H1 (cell line): Measurements from ENCODE around the gene SLC66A2. TPM values are rescaled to one million over a fixed set of nuclear protein-coding genes. Genes with fewer than 3 reads are reported as not detected.

Source experiments
- CTCF ChIA-PET: fragments of 300-600 bp; sonication (Branson Sonifier 250); formaldehyde crosslinking; loops from one replicate; lab custom pipeline; 2021; ENCODE audit not compliant: partially characterized antibody; lab: Charles Lee
- POLR2A ChIA-PET: fragments of 300-600 bp; sonication (Branson Sonifier 250); formaldehyde crosslinking; loops from one replicate; lab custom pipeline; 2021; ENCODE audit warnings: inconsistent platforms; ENCODE audit not compliant: partially characterized antibody; lab: Charles Lee
- DNase-seq, 2 experiments: peaks; one replicate each; pipeline versions ENCODE4 v3.0.0 to v3.0.0-alpha.2; 2010 to 2022; ENCODE audit warnings: low spot score in 2 of 2, low read depth in 1 of 2, mixed read lengths in 1 of 2
- FAIRE-seq: peaks from 2 replicates; lab custom pipeline; 2011; peaks lifted over from hg19 to GRCh38; lab: Jason Lieb, UNC
- H2AFZ ChIP-seq: 2 replicates; pipeline ENCODE4 v1.8.1; 2012; ENCODE audit warnings: low read length, inconsistent platforms
- H2AK5ac ChIP-seq: 2 replicates; pipeline ENCODE4 v1.6.1; 2013; ENCODE audit warnings: low read depth, low read length
- H2BK120ac ChIP-seq: replicated peaks from 2 replicates; pipeline ENCODE3; 2013; ENCODE audit warnings: low read depth, low read length, inconsistent platforms
- H2BK12ac ChIP-seq: 2 replicates; pipeline ENCODE4 v1.6.1; 2013; ENCODE audit warnings: low read depth, low read length
- H2BK15ac ChIP-seq: 2 replicates; pipeline ENCODE4 v1.6.1; 2013; ENCODE audit warnings: low read length
- H2BK20ac ChIP-seq: 2 replicates; pipeline ENCODE4 v1.6.1; 2013; ENCODE audit warnings: low read length
- H2BK5ac ChIP-seq: 2 replicates; pipeline ENCODE4 v1.6.1; 2013; ENCODE audit warnings: low read depth, low read length
- H3K14ac ChIP-seq: 2 replicates; pipeline ENCODE4 v1.6.1; 2013; ENCODE audit warnings: inconsistent platforms; ENCODE audit not compliant: insufficient read length
- H3K18ac ChIP-seq: 2 replicates; pipeline ENCODE4 v1.6.1; 2013; ENCODE audit warnings: low read length; ENCODE audit errors: extremely low read depth
- H3K23ac ChIP-seq: 2 replicates; pipeline ENCODE4 v1.6.1; 2013; ENCODE audit warnings: inconsistent platforms; ENCODE audit not compliant: insufficient read length
- H3K23me2 ChIP-seq: 2 replicates; pipeline ENCODE4 v1.6.1; 2013; ENCODE audit warnings: low read depth, low read length
- H3K27ac ChIP-seq: 2 replicates; pipeline ENCODE4 v1.6.1; 2011; ENCODE audit warnings: low read depth, low read length, inconsistent platforms
- H3K27me3 ChIP-seq, 4 experiments: replicated peaks in 1 of 4; 1 replicate in 1 of 4; 2 replicates in 3 of 4; pipeline versions ENCODE4 v1.6.1 to v1.8.1; 2011 to 2013; ENCODE audit warnings: low read length in 3 of 4, mild to moderate bottlenecking in 3 of 4, inconsistent platforms in 2 of 4, mixed read lengths in 2 of 4, moderate library complexity in 1 of 4; ENCODE audit not compliant: control insufficient read depth in 3 of 4, insufficient read depth in 3 of 4; ENCODE audit errors: extremely low read depth in 1 of 4
- H3K36me3 ChIP-seq, 4 experiments: 2 replicates each; pipeline versions ENCODE4 v1.6.1 to v1.8.1; 2011 to 2013; ENCODE audit warnings: mild to moderate bottlenecking in 4 of 4, low read length in 3 of 4, moderate library complexity in 2 of 4, control low read depth in 1 of 4, inconsistent platforms in 1 of 4; ENCODE audit not compliant: insufficient read depth in 4 of 4, control insufficient read depth in 2 of 4
- H3K4ac ChIP-seq: replicated peaks from 2 replicates; pipeline ENCODE3; 2013; ENCODE audit warnings: low read length, low read depth, mixed read lengths, inconsistent platforms; ENCODE audit not compliant: insufficient read length
- H3K4me1 ChIP-seq, 4 experiments: replicated peaks in 1 of 4; 1 replicate in 1 of 4; 2 replicates in 3 of 4; pipeline versions ENCODE4 v1.6.1 to v1.8.1; 2011 to 2013; ENCODE audit warnings: low read length in 3 of 4, inconsistent platforms in 2 of 4, mixed read lengths in 1 of 4; ENCODE audit not compliant: insufficient read depth in 4 of 4, control insufficient read depth in 3 of 4
- H3K4me2 ChIP-seq, 2 experiments: 2 replicates each; pipeline versions ENCODE4 v1.6.1 to v1.8.1; 2011 to 2013; ENCODE audit warnings: low read depth in 2 of 2, low read length in 2 of 2, control low read depth in 1 of 2, inconsistent platforms in 1 of 2, mild to moderate bottlenecking in 1 of 2; ENCODE audit not compliant: insufficient read depth in 1 of 2
- H3K4me3 ChIP-seq, 4 experiments: fragments of 200-600, 300-600 bp in 1 of 4; sonication (generic), shearing (Covaris generic), sonication (Bioruptor Twin) in 1 of 4; 2 replicates each; pipeline versions ENCODE4 v1.5.1 to v1.8.1; 2011 to 2016; ENCODE audit warnings: low read length in 4 of 4, low read depth in 3 of 4, control low read depth in 2 of 4, inconsistent platforms in 2 of 4, mild to moderate bottlenecking in 2 of 4, mixed read lengths in 1 of 4, moderate library complexity in 1 of 4; ENCODE audit not compliant: insufficient read depth in 2 of 4; ENCODE audit errors: extremely low read depth in 1 of 4
- H3K56ac ChIP-seq: replicated peaks from 2 replicates; pipeline ENCODE3; 2013; ENCODE audit warnings: low read depth, mild to moderate bottlenecking, mixed read lengths, low read length, inconsistent platforms; ENCODE audit not compliant: insufficient read length
- H3K79me1 ChIP-seq: 2 replicates; pipeline ENCODE4 v1.6.1; 2013; ENCODE audit warnings: low read depth, low read length, control low read depth
- H3K79me2 ChIP-seq, 2 experiments: 2 replicates each; pipeline versions ENCODE4 v1.6.1 to v1.8.1; 2012 to 2013; ENCODE audit warnings: low read length in 2 of 2, mild to moderate bottlenecking in 2 of 2, inconsistent platforms in 1 of 2; ENCODE audit not compliant: insufficient read depth in 2 of 2, control insufficient read depth in 1 of 2
- H3K9ac ChIP-seq, 4 experiments: replicated peaks in 1 of 4; 1 replicate in 1 of 4; 2 replicates in 3 of 4; pipeline versions ENCODE4 v1.6.1 to v1.8.1; 2011 to 2013; ENCODE audit warnings: low read depth in 3 of 4, low read length in 3 of 4, control low read depth in 2 of 4, mild to moderate bottlenecking in 2 of 4, moderate library complexity in 2 of 4, inconsistent platforms in 1 of 4; ENCODE audit errors: extremely low read depth in 1 of 4
- H3K9me3 ChIP-seq, 2 experiments: 2 replicates each; pipeline versions ENCODE4 v1.6.1 to v1.8.1; 2012 to 2013; ENCODE audit warnings: mild to moderate bottlenecking in 2 of 2, moderate library complexity in 2 of 2, control low read depth in 1 of 2, inconsistent platforms in 1 of 2, low read depth in 1 of 2, low read length in 1 of 2, mixed read lengths in 1 of 2; ENCODE audit not compliant: insufficient read depth in 2 of 2
- H4K20me1 ChIP-seq, 2 experiments: replicated peaks in 1 of 2; 2 replicates each; pipeline versions ENCODE3 to v1.8.1; 2011 to 2013; ENCODE audit warnings: inconsistent platforms in 2 of 2, low read length in 2 of 2, mild to moderate bottlenecking in 1 of 2; ENCODE audit not compliant: insufficient read depth in 2 of 2, control insufficient read depth in 1 of 2
- H4K5ac ChIP-seq: 2 replicates; pipeline ENCODE4 v1.6.1; 2013; ENCODE audit warnings: low read length, low read depth, mixed read lengths, inconsistent platforms; ENCODE audit not compliant: insufficient read length
- H4K8ac ChIP-seq: 2 replicates; pipeline ENCODE4 v1.8.0; 2013; ENCODE audit warnings: mild to moderate bottlenecking, moderate library complexity, low read length, inconsistent platforms; ENCODE audit not compliant: insufficient read depth; ENCODE audit errors: extremely low read depth
- H4K91ac ChIP-seq: replicated peaks from 2 replicates; pipeline ENCODE3; 2013; ENCODE audit warnings: low read length, mixed read lengths, inconsistent platforms; ENCODE audit not compliant: insufficient read length
- NRF1 ChIP-seq: IDR thresholded peaks from 2 replicates; pipeline ENCODE4 v1.6.1; 2011; ENCODE audit warnings: mild to moderate bottlenecking, low read depth, low read length, improper control_type of control experiment
- PHF8 ChIP-seq: fragments of 200-600 bp; sonication (generic); conservative IDR thresholded peaks from 2 replicates; pipeline ENCODE4 v1.7.1; 2012; ENCODE audit warnings: low read depth, mild to moderate bottlenecking, inconsistent platforms, low read length, moderate library complexity
- YY1 ChIP-seq: IDR thresholded peaks from 2 replicates; pipeline ENCODE4 v1.6.1; 2011; ENCODE audit warnings: low read depth, mild to moderate bottlenecking, low read length
- WGBS, 2 experiments: shearing (Covaris generic) in 1 of 2; methylation state at CpG; one replicate each; pipeline versions ENCODE4 v1.1.6 to v1.1.7; 2013 to 2015; ENCODE audit warnings: low lambda C conversion rate in 2 of 2, mixed read lengths in 2 of 2, inconsistent platforms in 1 of 2, low coverage in 1 of 2, missing lambda C conversion rate in 1 of 2; ENCODE audit not compliant: insufficient replicate concordance in 2 of 2, insufficient coverage in 1 of 2, insufficient read length in 1 of 2; ENCODE audit errors: extremely low coverage in 1 of 2, missing lambda C conversion rate in 1 of 2; 5-methylcytosine and 5-hydroxymethylcytosine counted together
- polyA plus RNA-seq, 7 experiments: library from polyadenylated mRNA; depleted of rRNA in 3 of 7; stranded (reverse) in 5 of 7; unstranded in 2 of 7; fragments of >200 nt in 5 of 7; fragments of 200-250 nt in 2 of 7; gene quantifications; 1 replicate in 5 of 7; 2 replicates in 1 of 7; 4 replicates in 1 of 7; pipeline versions ENCODE4 v1.2.1 to v1.2.3, GENCODE V29; 2011 to 2013; ENCODE audit warnings: missing spikeins in 2 of 7, mixed read lengths in 2 of 7
- total RNA-seq: library from RNA; stranded (reverse); fragmentation: NEBNext Ultra II Directional; extraction: Animal tissue kit (Norgen Biotek cat#: 25700); gene quantifications from 2 replicates; pipeline ENCODE4 v1.2.1, GENCODE V29; 2021

The SLC66A2 gene
- total and polyA plus RNA-seq, 2 of the 8 experiments (the other 6 are each of a cell fraction or from before 2014, with no cell fraction given) = 15.0 to 18.9 TPM

- 90% methylated on average over 5 of the region's 5 CpGs; no CpG with 5 or more reads in 1 of the 2 experiments for WGBS, 2 experiments
- H3K27me3 ChIP-seq = 0 out of 7 replicates have a peak, but pooled peaks cover 0 to 2% (median 0%) of the 10 kb centered on the region in 4 experiments
- H3K27ac ChIP-seq = no peak overlapping the region
- POLR2A ChIA-PET = no interaction called here
- no peak overlapping the region for H2BK12ac ChIP-seq
- H3K23me2 ChIP-seq = no peaks in the 10 kb centered on the region
- H3K4me3 ChIP-seq = no peak overlapping the region
- no peak overlapping the region for H2BK20ac ChIP-seq
- H4K5ac ChIP-seq = no peak overlapping the region
- DNase-seq = no peak
- no peak overlapping the region for H3K14ac ChIP-seq
- H2AK5ac ChIP-seq = no peak overlapping the region
- no peaks in the 10 kb centered on the region for H3K4me1 ChIP-seq
- no peaks in the 10 kb centered on the region for H3K79me2 ChIP-seq
- H3K9me3 ChIP-seq = peaks cover 35 to 52% of the 10 kb centered on the region in 2 experiments
- CTCF ChIA-PET = interaction anchor here (1.0 to 1.4 kb wide), 2 partner anchors 9 to 45 kb away, joined by 3 read pairs; no protein-coding TSS in a partner anchor
- no peak overlapping the region for H3K18ac ChIP-seq
- H3K9ac ChIP-seq = no peak overlapping the region
- H2BK120ac ChIP-seq = no peak overlapping the region
- H4K8ac ChIP-seq = no peak overlapping the region
- no peak overlapping the region for H2BK5ac ChIP-seq
- H2AFZ ChIP-seq = no peak overlapping the region
- no peaks in the 10 kb centered on the region for H4K20me1 ChIP-seq
- H4K91ac ChIP-seq = no peak overlapping the region
- no peak overlapping the region for H3K56ac ChIP-seq
- no peak for FAIRE-seq
- H3K23ac ChIP-seq = no peak overlapping the region
- no peaks in the 10 kb centered on the region for H3K79me1 ChIP-seq
- no peak overlapping the region for H2BK15ac ChIP-seq
- H3K4me2 ChIP-seq = no peak overlapping the region
- H3K36me3 ChIP-seq = no peaks in the 10 kb centered on the region
- TF ChIP-seq PHF8 = no peak
- TF ChIP-seq NRF1 = no peak
- TF ChIP-seq YY1 = no peak
- H3K4ac ChIP-seq = no peak overlapping the region
Measured at GRCh38 chr18:79890674-79891073, 60.8 kb downstream of the SLC66A2 start.
